ENCODE measurements around the gene MYO1G.
A peak's percentile ranks its signal among the peaks of the same experiment; 100 is the strongest.

The MYO1G gene

GRCh38 chr7:44980393-44981034 lies 1.7 kb upstream of the MYO1G start:
- peak; percentile 92 for DNase-seq

- peak; percentile 32 for DNase-seq
Measured at GRCh38 chr7:44979481-44980392, 922 bp upstream of the MYO1G start.

DNA sequence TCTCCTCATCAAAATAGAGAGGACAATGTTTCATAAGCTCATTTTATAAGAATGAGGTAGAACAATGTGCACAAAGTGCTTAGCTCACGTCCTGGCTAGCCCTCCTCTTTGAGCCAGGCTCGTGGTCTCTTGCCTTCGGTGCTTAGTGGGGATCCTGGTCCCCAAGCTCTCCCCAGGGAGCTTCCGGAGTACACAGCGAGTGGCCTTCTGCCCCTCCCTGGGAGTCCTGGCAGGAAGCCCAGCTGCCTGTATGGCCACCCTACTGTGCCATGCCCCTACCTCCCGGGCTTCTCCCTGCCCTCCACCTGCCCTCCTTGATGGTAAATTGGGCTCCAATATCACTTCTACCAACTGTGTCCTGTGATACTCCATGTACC lies 868 bp downstream of the MYO1G start:
- peak; percentile 47 for DNase-seq

- DNase-seq: peak; percentile 90
Measured at GRCh38 chr7:44977304-44977958, 1.4 kb downstream of the MYO1G start.

- no peak for DNase-seq
Measured at GRCh38 chr7:44976746-44977196, 2.0 kb downstream of the MYO1G start.

GRCh38 chr7:44976040-44976745 lies 2.6 kb downstream of the MYO1G start:
- DNase-seq: no peak

- DNase-seq: no peak
Measured at GRCh38 chr7:44975331-44976039, 3.3 kb downstream of the MYO1G start.

DNA sequence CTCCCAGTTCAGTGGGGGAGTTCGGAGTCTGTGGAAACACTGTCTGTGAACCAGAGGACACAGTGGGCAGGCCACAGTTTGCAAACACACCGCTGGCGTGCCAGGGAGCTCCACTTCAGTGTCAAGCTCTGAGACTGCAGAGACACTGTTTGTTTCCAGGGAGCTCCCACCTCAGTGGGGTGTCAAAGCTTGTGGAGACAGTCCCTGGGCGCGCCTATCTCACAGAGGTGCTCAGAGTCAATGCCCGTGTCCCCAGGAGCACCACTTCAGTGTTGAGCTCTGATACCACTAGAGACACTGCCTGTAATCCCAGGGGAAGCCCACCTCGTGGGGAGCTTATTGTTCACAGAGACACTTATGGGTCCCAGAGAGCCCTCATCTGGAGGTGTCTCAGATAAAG lies 4.3 kb downstream of the MYO1G start:
- DNase-seq: no peak

GRCh38 chr7:44973610-44974401 lies 5.0 kb downstream of the MYO1G start:
- DNase-seq: peak; percentile 62

GRCh38 chr7:44972562-44972961 lies 6.3 kb downstream of the MYO1G start:
- no peak for DNase-seq

- peak; percentile 10 for DNase-seq
Measured at GRCh38 chr7:44971902-44972441, 6.8 kb downstream of the MYO1G start.

GRCh38 chr7:44971188-44971901 lies 7.5 kb downstream of the MYO1G start:
- DNase-seq: peak; percentile 9

GRCh38 chr7:44970523-44971051 lies 8.2 kb downstream of the MYO1G start:
- DNase-seq: peak; percentile 21

DNA sequence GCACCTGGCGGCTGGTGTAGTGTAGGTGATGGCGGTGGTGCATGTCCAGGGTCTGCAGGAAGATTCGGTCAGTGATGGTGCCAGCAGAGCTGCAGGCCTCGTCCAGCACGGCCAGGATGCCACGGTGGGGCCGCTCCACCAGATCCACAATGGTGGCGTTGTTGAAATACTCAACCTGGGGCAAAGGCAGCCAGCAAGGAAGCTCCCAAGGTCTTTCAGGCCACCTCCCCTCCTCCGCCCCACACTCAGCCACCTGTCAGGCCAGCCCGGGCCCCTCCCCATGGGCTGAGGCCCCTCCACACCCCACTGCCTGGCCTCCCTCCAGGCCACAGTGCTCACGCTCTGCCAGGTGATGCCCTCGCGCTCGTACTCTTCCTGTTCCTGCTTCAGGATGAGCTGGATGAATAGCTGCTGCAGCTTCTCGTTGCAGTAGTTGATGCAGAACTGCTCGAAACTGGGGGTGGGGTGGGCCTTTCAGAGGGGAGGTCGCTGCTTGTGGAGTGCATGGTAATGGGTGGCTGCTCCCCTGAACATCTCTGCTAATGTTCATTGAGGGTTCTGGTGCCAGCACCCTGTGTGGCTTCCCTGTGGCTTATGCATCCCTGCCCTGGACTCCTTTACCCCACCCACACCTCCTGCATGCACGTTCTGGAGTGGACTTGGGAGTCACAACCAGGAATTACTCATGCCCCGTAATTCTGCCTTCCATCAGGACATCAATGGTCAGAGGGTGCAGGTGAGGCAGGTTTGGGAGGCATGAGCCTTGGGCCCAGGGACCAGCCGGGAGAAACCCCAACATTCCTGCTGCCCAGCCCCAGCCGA lies 8.9 kb downstream of the MYO1G start:
- DNase-seq: peak; percentile 20

DNA sequence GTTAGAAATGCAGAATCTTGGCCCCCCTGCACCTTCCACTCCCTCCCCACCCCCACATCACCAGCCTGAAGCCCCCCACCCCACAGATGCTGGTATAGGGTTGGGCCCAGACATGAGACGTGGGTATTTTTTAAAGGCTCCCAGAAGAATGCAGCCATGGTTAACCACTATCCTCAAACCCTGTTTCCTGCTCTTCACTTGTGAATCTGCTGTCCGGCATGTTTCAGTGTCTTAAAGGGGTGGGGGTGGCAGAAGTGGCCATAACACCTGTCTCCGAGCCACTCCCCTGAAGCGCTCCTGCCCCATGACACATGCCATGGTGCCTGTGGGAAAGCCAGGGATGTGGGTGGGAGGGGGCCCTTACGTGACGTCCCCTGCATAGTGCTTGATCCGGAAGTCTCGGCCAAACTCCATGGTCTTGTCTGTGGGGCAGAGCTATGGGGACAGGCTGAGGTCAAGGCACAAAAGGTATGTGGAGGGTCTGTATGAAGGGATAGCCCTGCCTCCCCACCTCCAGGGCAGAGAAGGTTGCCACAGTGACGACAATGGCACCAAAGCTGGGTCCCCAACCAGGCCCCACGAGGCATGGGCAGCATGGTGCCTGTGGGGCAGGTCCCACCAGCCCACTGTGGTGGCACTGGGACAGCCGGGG lies 9.6 kb downstream of the MYO1G start:
- peak; percentile 9 for DNase-seq

DNA sequence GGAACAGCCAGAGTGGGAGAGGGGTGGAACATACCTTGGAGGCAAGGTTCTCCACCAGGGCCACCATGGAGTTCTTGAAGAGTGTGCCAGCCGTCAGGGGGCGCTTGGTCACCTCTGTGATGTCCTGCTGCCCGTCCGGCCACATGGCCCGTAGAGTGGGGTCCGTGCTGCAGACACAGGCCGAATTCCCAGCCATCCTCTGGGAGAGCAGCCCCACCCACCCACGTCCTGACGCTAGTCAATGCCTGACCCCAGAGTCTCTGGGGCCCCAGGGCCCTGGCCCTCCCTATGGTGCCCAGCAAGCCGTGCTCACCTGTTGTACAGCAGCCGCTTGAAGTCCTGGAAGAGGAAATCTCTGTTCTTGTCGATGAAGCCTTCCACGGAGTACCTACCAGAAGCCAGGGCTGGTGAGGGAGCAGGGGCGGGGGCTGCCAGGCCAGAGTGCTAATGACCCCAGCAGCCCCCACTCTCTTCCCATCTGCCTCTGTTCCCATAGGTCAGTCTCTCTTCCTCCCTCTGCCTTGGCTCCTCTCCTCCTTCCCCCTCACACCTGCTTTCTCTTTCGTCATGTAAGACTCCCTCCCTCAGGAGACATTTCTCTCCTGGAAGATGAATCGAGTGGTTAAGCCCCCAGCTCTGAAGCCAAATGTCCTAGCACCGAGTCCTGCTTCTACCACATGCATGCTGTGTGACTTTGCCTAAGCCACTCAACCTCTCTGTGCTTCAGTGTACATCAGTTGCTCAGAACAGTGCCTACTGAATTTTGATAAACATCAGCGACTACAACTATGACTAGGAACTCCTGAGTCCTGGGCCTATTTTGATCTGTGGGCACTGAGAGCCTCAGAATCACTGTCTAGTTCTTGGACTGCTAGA lies 11.0 kb downstream of the MYO1G start:
- peak; percentile 11 for DNase-seq

GRCh38 chr7:44966731-44967538 lies 11.9 kb downstream of the MYO1G start:
- peak; percentile 12 for DNase-seq
